Stimulated activated CD4-positive, alpha-beta T cell treated with anti-CD3 and anti-CD28 coated beads, TNF-alpha, amount 100 ng/mL, for 1 hour (primary cell): Measurements from ENCODE around the gene MYO1D.

Experiments
- DNase-seq, 3 donors: peaks; one replicate each; pipeline ENCODE4 v3.0.0-alpha.2; 2020; ENCODE audit warnings: low read depth in 3 of 3, low spot score in 1 of 3

Gene MYO1D

DNA sequence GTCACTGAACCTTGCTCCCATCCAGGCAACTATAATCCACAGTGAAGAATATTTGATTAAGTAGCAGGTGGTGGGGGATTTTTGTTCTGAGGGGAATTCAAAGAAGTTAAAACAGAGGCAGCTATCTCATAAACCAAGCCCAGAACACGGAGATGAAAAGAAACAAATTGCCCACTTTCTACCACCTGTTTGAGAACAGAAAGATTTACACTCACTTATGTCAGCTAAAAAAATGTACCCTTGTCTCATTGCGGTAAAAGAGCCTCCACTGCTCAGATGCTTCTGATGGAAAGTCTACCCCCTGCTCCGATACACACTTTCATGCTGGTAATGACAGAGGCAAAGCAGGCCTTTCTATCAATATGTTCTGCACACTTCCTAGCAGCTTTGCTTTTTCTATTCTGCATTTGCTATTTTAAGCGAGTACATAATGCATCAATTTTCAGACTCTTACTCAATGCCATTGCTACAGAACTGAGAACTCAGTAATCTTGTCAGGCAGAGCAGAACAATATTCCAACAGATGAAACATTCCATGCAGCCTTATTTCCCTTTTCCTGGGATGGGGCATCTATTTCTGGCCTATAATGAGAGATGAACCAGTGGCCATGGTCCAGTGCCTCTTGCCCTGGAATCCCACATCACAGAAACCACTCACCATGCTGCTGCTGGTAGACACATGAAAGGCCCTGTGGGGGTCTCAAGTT is 361.1 kb downstream of the MYO1D start:
- no peak for DNase-seq

- no peak for DNase-seq
Observed at GRCh38 chr17:32514606-32515005, 362.3 kb downstream of the MYO1D start.

- no peak for DNase-seq
Observed at GRCh38 chr17:32513579-32513978, 363.3 kb downstream of the MYO1D start.

DNA sequence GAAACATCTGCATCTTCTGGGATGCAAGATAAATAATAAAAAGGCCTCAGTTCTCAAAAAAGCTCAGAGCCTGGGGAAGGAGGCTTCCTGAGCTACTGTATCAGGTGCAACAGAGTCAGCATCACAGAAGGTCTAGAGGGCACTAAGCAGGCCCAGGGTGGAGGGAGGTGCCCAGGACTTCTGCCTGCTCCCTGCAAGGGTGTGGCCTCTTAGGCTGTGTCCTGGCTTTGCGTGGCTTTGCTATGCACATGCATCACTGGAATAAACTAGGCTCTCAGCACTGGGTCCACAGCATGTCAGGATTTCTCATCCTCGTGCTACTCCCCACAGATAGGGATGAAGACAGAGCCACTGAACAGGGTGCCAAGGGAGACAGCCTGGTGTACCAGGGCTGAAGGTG is 364.6 kb downstream of the MYO1D start:
- DNase-seq = no peak

GRCh38 chr17:32510466-32510865 is 366.5 kb downstream of the MYO1D start:
- no peak for DNase-seq

DNA sequence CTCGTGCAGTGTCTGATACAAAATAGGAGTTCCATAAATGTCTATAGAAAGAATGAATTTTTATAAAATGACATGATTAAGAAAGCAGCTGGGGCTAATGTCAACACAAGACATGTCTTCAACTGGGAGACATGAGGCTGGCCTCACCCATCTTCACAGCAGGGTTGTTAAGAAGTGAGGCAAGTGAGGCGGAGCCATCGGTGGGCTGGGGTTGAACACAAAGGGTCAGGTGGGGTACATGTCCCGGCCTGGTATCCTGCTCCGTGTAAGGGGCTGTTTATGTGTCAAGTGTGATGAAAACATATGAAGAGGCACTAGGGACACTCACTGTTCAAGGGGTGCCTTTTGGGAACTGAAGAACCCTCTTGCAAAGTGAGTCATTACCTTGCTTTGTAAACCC is 368.0 kb downstream of the MYO1D start:
- no peak for DNase-seq

DNA sequence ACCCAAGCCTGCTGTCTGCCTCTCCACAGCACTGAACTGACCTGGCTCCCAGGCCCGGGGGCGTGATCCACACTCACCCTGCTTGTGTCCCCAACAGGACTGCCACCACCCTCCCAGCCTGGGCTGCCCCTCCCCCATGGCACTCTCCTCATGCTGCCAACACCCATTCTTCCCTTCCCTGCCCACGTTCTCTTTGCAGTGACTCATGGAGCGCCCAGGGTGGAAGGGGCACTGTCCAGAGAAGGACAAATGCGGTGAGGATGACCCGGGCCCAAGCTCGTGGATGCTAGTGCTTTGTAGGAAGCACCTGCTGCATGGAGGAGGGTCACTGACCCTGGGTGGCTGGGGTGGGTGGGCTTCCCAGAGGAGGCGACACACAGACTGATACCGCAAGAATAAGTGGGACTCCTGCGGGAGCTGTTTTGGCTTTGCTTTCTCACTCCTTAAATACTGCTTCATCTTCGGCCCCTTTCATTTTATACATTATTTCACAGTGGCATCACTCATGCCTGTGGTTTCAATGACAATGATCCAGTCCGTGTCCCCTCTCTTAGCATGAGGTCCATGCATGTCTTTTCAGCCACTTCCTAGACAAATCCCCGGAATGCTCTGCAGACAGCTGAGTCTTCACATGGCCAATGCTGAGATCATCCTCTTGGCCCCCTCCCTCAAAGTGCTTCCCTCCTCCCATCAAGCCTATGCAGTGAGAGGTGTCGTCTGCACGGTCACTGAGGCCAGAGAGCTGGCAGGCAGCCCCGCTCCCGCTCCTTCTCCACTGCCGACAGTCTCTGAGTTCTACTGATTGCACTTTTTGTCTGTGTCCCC is 372.5 kb downstream of the MYO1D start:
- DNase-seq = no peak

DNA sequence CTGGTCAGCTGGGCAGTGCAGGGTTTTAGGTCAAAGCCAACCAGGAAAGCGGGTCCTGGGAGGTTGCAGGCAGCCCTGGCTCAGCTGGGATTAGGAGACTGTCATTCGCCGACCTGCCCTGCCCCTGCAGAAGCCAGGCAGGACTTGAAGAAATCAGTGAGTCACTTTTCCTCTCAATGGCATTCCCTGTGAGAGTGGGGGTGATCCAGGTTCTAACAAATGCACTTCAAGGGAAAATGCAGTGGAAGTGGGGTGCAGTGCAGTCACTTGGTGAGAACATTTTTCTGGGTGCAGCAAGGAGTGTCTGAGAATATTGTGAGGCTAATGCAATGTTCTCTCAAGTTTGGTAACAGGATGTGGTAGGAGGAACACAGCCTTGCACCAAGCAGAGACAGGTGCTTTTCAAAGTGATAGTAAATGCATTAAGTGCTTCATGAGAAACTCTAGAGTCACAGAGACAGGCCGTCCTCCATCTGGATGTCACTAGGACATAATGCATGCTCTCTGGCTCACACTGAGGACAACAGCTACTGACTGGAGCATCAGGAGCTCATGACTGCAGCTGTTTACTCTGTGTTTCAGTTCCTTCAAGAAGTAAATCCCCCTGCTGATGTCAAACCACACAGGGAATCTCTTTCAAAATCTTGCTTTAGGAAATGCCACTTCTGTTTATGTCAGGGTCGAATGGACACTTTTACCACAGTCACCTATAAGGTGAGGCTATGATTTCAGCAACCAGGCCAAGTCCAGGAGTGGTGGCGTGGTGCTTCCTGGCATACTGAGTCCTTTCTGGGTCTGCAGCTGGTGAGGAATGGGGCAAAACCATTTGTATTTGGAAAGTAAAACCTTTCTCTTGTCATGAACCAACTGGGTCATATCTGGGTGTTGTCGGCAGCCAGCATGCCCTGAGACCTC is 373.4 kb downstream of the MYO1D start:
- DNase-seq = peak in 1 of 3 donors; percentile 22

DNA sequence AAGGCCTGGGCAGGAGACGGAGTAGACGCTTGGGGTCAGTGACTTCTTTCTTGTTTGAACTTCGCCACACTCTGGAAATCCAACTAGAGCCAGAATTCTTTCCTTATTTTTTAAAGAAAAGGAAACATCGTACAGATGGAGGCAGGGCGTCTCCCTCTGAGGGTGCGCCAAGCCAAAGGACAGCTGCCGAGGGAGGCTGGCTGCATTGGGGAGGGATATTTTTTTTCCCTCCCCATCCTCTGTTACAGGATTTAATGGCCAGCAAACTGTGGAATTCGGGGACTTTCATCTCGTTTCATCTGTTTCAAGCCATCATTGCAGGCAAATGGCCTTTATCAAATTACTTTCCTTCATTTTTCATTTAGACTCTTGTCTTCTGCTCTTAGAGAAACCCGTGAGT is 374.2 kb downstream of the MYO1D start:
- no peak for DNase-seq

DNA sequence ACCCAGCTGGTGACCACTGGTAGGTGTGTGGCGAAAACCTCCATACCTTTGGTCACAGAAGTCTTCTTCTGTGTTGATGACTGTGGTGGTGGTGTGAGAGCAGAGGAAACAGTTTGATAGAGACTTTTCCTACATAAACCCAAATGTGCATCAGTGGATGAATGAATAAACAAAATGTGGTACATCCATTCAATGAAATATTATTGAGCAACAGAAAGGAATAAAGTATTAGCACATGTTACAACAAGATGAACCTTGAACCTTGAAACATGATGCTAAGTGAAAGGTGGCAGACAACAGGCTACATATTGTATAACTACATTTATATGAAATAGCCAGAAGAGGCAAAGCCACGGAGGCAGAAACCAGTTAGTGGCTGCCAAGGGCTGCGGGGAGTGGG is 374.9 kb downstream of the MYO1D start:
- DNase-seq = no peak

- no peak for DNase-seq
Observed at GRCh38 chr17:32498391-32498790, 378.5 kb downstream of the MYO1D start.

DNA sequence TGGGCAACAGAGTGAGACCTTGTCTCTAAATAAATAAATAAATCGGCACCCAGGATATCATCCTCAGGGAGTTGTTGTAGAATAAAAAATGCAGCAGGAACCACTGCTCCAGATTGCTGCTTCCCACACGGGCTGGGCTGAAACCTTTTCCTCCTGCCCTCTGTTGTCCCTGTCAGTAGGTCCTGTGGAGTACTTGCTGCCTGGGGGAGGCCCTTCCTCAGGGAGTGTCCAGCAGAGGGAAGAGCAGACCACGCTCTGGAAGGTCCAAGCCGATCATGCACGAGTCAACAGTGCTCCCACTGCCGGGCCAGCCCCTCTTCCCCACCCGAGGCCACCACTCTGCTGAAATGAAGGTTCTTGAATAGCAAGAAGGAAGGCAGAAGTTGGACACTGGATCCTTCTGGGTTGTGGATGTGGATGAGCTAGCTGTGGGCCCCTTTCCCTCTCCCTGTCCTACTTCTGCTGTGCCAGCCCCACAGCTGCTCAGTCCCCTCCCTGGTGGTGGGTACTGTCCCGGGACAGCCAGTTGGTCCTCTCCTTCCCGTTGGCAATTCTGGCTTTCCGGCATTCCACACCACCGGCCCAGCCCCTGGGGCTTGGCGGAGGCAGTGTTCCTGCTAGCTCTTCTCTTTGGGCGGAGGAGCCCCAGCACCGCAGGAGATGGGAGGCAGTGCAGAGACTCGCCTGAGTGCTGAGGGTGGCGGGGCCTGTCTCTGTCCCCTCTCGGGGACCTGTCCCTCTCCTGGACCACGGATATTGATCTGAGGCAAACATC is 379.3 kb downstream of the MYO1D start:
- DNase-seq = no peak

GRCh38 chr17:32496395-32497073 is 380.4 kb downstream of the MYO1D start:
- no peak for DNase-seq

GRCh38 chr17:32495359-32496231 is 381.3 kb downstream of the MYO1D start:
- no peak for DNase-seq

DNA sequence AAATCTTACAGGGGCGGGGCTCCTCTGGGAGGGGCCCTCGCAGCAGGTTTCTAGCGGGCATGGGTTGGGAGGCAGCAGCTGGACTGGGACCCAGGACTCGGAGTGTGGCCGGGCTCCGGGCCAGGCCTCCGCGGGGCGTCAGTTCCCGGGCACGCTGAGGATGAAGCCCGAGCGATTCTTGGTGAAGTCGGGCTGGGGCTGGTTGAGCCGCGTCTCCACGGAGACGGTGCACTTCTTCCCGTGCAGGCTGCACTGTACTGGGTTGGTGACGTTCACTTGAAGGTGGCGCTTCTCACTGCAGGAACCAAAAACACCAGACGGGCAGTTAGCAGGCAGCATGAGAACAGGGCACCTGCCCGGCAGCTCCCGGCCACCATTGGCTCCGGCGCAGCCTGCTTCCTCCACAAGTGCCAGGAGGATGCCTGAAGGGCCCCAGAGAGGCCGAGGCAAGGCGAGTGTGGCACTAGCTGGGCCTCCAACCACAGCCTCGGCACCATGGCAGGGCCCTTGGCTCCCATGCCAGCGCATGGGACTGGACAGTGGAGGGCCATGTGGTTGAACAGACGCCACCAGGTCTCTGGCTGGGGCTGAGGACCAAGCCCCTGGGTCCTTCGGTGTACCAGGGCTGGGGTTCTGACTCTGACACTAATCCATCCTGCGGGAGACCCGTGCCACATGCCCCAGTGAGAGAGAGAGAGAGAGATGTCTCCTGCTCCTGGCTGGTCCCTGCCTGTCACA is 382.1 kb downstream of the MYO1D start:
- DNase-seq = no peak

- DNase-seq = no peak
Observed at GRCh38 chr17:32493976-32494513, 382.9 kb downstream of the MYO1D start.

DNA sequence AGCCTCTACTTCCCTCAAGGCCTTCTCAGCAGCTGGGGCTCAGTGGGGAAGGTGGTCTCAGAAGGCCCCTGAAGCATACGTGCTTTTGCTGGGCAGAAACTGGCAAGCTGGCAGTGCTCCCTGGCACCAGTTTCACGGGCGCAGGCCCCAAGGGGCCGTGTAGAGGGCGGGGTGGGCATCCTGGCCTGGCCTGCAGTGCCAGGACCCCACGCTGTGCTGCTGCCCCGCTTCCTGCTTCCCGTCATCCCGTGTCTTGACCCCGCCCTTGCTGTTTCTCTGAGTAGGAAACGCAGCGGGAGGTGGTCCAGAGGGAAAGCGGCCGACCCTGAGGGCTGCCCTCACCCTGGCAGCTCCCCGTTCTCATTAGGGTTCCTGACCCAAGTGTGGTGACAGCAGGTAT is 383.4 kb downstream of the MYO1D start:
- DNase-seq = no peak

- no peak for DNase-seq
Observed at GRCh38 chr17:32492648-32493289, 384.2 kb downstream of the MYO1D start.
